Neural cell (in vitro differentiated cells): ENCODE results near the gene IL15RA.

Experiments
- CTCF ChIP-seq: fragments of 450-650 bp; IDR thresholded peaks from 2 replicates; pipeline ENCODE4 v1.5.1; 2014; ENCODE audit warnings: antibody characterized with exemption, mild to moderate bottlenecking, moderate library complexity; ENCODE audit not compliant: poor library complexity, severe bottlenecking
- EP300 ChIP-seq: fragments of 450-650 bp; conservative IDR thresholded peaks from 2 replicates; pipeline ENCODE4 v1.6.1; 2014; ENCODE audit warnings: antibody characterized with exemption, mild to moderate bottlenecking, moderate library complexity; ENCODE audit not compliant: poor library complexity, severe bottlenecking
- EZH2 ChIP-seq: fragments of 200-600, 300-800 bp; shearing (Covaris generic), sonication (generic); IDR thresholded peaks from 2 replicates; pipeline ENCODE4 v1.6.1; 2014; ENCODE audit warnings: antibody characterized with exemption, low read length, borderline replicate concordance, mild to moderate bottlenecking; ENCODE audit not compliant: insufficient read depth, poor library complexity, severe bottlenecking
- POLR2AphosphoS5 ChIP-seq: IDR thresholded peaks from 2 replicates; pipeline ENCODE4 v1.6.1; 2012
- SMC3 ChIP-seq: fragments of 450-650 bp; conservative IDR thresholded peaks from 2 replicates; pipeline ENCODE4 v1.6.1; 2014; ENCODE audit warnings: antibody characterized with exemption, mild to moderate bottlenecking, moderate library complexity; ENCODE audit not compliant: poor library complexity
- TF ChIP-seq, protein P1 (sequence below): IDR thresholded peaks from 2 replicates; pipeline ENCODE4 v1.6.1; 2012; ENCODE audit warnings: borderline replicate concordance

- no peak for TF ChIP-seq CTCF
- TF ChIP-seq, protein P1, sequence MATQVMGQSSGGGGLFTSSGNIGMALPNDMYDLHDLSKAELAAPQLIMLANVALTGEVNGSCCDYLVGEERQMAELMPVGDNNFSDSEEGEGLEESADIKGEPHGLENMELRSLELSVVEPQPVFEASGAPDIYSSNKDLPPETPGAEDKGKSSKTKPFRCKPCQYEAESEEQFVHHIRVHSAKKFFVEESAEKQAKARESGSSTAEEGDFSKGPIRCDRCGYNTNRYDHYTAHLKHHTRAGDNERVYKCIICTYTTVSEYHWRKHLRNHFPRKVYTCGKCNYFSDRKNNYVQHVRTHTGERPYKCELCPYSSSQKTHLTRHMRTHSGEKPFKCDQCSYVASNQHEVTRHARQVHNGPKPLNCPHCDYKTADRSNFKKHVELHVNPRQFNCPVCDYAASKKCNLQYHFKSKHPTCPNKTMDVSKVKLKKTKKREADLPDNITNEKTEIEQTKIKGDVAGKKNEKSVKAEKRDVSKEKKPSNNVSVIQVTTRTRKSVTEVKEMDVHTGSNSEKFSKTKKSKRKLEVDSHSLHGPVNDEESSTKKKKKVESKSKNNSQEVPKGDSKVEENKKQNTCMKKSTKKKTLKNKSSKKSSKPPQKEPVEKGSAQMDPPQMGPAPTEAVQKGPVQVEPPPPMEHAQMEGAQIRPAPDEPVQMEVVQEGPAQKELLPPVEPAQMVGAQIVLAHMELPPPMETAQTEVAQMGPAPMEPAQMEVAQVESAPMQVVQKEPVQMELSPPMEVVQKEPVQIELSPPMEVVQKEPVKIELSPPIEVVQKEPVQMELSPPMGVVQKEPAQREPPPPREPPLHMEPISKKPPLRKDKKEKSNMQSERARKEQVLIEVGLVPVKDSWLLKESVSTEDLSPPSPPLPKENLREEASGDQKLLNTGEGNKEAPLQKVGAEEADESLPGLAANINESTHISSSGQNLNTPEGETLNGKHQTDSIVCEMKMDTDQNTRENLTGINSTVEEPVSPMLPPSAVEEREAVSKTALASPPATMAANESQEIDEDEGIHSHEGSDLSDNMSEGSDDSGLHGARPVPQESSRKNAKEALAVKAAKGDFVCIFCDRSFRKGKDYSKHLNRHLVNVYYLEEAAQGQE: no peak
- TF ChIP-seq POLR2AphosphoS5: no peak
- no peak for TF ChIP-seq EZH2
- no peak for TF ChIP-seq EP300
- TF ChIP-seq SMC3: no peak
Measured at GRCh38 chr10:5938291-5938690, 39.1 kb downstream of the IL15RA start.
